ENCODE results near the gene C9orf50. TPM values are rescaled to one million over a fixed set of nuclear protein-coding genes. Genes with fewer than 3 reads are reported as not detected.
"Not testable (repeated sequence)": the region's sequence is repeated elsewhere in the genome, so short reads cannot be mapped to it uniquely, and the experiment has no call there.

C9orf50 gene
- total and polyA plus RNA-seq, 4 donors: 0.30 to 4.8 (median 0.62) TPM; not detected in 1

- intact Hi-C loops (cut with DNase I): no loop called here
- H3K27me3 ChIP-seq (ENCODE audit: control insufficient read depth in 1 of 2, insufficient read depth in 2 of 2, low read length in 1 of 2): no peaks in the 10 kb centered on the region
- no peak overlapping the region for H3K27ac ChIP-seq (ENCODE audit: low read depth in 1 of 2, low read length in 2 of 2)
- DNase-seq (no peak), ATAC-seq (ENCODE audit: low FRiP score) (no peak)
- no peaks in the 10 kb centered on the region for H3K4me1 ChIP-seq (ENCODE audit: control insufficient read depth in 1 of 2, insufficient read depth in 2 of 2, low read length in 2 of 2)
- H3K4me3 ChIP-seq (ENCODE audit: low read length in 2 of 2): no peak overlapping the region
- 74 to 75% methylated on average over 29 of the region's 29 CpGs for WGBS, 2 donors
- H3K36me3 ChIP-seq (ENCODE audit: control insufficient read depth in 1 of 2, insufficient read depth in 2 of 2, low read length in 1 of 2): peaks cover 0 to 18% of the 10 kb centered on the region in 2 donors
- no peaks in the 10 kb centered on the region for H3K9me3 ChIP-seq (ENCODE audit: control insufficient read depth, low read length)
Observed at GRCh38 chr9:129637673-129638439, 17.0 kb upstream of the C9orf50 start.

GRCh38 chr9:129637102-129637501 is 16.2 kb upstream of the C9orf50 start:
- Histone ChIP-seq H3K4me3 (ENCODE audit: low read length in 2 of 2) (no peak overlapping the region), H3K27me3 (ENCODE audit: control insufficient read depth in 1 of 2, insufficient read depth in 2 of 2, low read length in 1 of 2) (no peaks in the 10 kb centered on the region), H3K9me3 (ENCODE audit: control insufficient read depth, low read length) (no peaks in the 10 kb centered on the region), H3K4me1 (ENCODE audit: control insufficient read depth in 1 of 2, insufficient read depth in 2 of 2, low read length in 2 of 2) (no peaks in the 10 kb centered on the region), H3K36me3 (ENCODE audit: control insufficient read depth in 1 of 2, insufficient read depth in 2 of 2, low read length in 1 of 2) (peaks cover 0 to 18% of the 10 kb centered on the region in 2 donors), H3K27ac (ENCODE audit: low read depth in 1 of 2, low read length in 2 of 2) (no peak overlapping the region)
- intact Hi-C loops (cut with DNase I): no loop called here
- WGBS, 2 donors: 61% methylated on average over 9 of the region's 9 CpGs
- DNase-seq (no peak), ATAC-seq (ENCODE audit: low FRiP score) (no peak)

DNA sequence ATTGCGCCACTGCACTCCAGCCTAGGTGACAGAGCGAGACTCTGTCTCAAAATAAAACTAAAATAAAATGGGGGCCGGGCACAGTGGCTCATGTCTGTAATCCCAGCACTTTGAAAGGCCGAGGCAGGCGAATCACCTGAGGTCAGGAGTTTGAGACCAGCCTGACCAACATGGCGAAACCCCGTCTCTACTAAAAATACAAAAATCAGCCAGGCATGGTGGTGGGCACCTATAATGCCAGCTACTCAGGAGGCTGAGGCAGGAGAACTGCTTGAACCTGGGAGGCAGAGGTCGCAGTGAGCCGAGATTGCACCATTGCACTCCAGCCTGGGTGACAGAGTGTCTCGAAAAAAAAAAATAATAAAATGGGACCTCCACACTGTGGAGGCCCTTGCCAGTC is 15.4 kb upstream of the C9orf50 start:
- DNase-seq; H3K27ac ChIP-seq (ENCODE audit: low read depth in 1 of 2, low read length in 2 of 2); H3K4me3 ChIP-seq (ENCODE audit: low read length in 2 of 2); intact Hi-C loops (cut with DNase I); H3K4me1 ChIP-seq (ENCODE audit: control insufficient read depth in 1 of 2, insufficient read depth in 2 of 2, low read length in 2 of 2); H3K27me3 ChIP-seq (ENCODE audit: control insufficient read depth in 1 of 2, insufficient read depth in 2 of 2, low read length in 1 of 2); ATAC-seq (ENCODE audit: low FRiP score); H3K9me3 ChIP-seq (ENCODE audit: control insufficient read depth, low read length): not testable (repeated sequence)
- peaks cover 0 to 18% of the 10 kb centered on the region in 2 donors for H3K36me3 ChIP-seq (ENCODE audit: control insufficient read depth in 1 of 2, insufficient read depth in 2 of 2, low read length in 1 of 2)
- WGBS, 2 donors: 86 to 90% methylated on average over 10 of the region's 10 CpGs

DNA sequence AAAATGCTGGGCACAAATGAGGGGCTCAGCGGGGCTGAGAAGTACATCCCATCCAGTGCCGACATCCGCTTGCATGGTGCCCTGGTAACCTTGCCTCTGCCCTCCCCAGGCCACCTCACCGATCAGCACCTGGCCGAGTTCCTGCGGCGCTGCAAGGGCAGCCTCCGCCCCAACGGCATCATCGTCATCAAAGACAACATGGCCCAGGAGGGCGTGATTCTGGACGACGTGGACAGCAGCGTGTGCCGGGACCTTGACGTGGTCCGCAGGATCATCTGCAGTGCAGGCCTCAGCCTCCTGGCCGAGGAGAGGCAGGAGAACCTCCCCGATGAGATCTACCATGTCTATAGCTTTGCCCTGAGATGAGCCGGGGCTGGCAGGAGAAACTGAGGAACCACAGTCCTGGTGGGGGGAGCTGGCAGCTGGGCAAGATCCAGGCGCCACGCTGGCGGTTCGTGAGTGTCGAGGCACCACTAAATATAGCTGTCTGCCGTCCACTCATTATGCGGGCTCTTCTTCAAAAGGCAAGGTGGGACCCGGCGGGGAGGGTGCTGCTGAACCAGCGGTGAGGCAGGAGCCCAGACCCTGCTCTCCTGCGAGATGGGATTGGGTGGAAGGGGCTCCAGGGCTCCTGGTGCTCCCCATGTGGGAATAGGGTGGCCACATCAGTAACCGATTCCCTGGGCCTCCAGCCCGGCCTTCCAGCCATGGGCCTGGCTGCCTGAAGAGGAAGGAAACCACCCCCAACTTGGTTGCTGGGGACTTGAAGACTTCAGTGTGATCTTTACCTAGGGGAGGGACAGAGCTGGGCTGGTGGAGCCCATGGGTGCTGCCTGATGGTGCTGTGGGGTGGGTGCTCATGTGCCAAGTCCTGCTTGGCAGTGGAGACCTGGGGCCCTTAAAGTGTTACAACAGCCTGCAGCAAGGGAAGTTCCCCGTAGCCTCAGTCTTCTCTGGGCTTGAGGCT is 14.5 kb upstream of the C9orf50 start:
- DNase-seq: no peak
- Histone ChIP-seq H3K4me1 (ENCODE audit: control insufficient read depth in 1 of 2, insufficient read depth in 2 of 2, low read length in 2 of 2) (no peaks in the 10 kb centered on the region), H3K4me3 (ENCODE audit: low read length in 2 of 2) (no peak overlapping the region), H3K27me3 (ENCODE audit: control insufficient read depth in 1 of 2, insufficient read depth in 2 of 2, low read length in 1 of 2) (no peaks in the 10 kb centered on the region), H3K9me3 (ENCODE audit: control insufficient read depth, low read length) (no peaks in the 10 kb centered on the region), H3K27ac (ENCODE audit: low read depth in 1 of 2, low read length in 2 of 2) (no peak overlapping the region), H3K36me3 (ENCODE audit: control insufficient read depth in 1 of 2, insufficient read depth in 2 of 2, low read length in 1 of 2) (peaks cover 0 to 18% of the 10 kb centered on the region in 2 donors)
- WGBS, 2 donors: 86 to 89% methylated on average over 34 of the region's 34 CpGs
- intact Hi-C loops (cut with DNase I): no loop called here
- ATAC-seq (ENCODE audit: low FRiP score): no peak

DNA sequence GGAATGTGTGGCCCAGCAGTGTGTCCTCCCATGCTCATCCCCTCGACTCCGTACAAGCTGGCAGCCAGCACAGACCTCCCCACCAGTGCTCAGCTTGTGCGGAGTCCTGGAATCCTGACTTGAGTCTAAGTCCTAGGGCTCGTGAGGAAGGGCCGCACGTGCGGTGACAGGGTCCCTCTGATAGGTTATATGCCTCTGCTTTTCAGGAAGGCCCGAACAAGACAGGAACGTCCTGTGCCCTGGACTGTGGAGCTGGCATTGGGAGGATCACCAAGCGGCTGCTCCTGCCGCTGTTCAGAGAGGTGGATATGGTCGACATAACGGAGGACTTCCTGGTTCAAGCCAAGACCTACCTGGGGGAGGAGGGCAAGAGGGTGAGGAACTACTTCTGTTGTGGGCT is 12.9 kb upstream of the C9orf50 start:
- H3K9me3 ChIP-seq (ENCODE audit: control insufficient read depth, low read length): no peaks in the 10 kb centered on the region
- no peaks in the 10 kb centered on the region for H3K27me3 ChIP-seq (ENCODE audit: control insufficient read depth in 1 of 2, insufficient read depth in 2 of 2, low read length in 1 of 2)
- H3K4me3 ChIP-seq (ENCODE audit: low read length in 2 of 2): no peak overlapping the region
- H3K27ac ChIP-seq (ENCODE audit: low read depth in 1 of 2, low read length in 2 of 2): no peak overlapping the region
- 76 to 77% methylated on average over 13 of the region's 13 CpGs for WGBS, 2 donors
- intact Hi-C loops (cut with DNase I): no loop called here
- peaks cover 0 to 18% of the 10 kb centered on the region in 2 donors for H3K36me3 ChIP-seq (ENCODE audit: control insufficient read depth in 1 of 2, insufficient read depth in 2 of 2, low read length in 1 of 2)
- no peaks in the 10 kb centered on the region for H3K4me1 ChIP-seq (ENCODE audit: control insufficient read depth in 1 of 2, insufficient read depth in 2 of 2, low read length in 2 of 2)
- ATAC-seq (ENCODE audit: low FRiP score) (no peak), DNase-seq (no peak)

DNA sequence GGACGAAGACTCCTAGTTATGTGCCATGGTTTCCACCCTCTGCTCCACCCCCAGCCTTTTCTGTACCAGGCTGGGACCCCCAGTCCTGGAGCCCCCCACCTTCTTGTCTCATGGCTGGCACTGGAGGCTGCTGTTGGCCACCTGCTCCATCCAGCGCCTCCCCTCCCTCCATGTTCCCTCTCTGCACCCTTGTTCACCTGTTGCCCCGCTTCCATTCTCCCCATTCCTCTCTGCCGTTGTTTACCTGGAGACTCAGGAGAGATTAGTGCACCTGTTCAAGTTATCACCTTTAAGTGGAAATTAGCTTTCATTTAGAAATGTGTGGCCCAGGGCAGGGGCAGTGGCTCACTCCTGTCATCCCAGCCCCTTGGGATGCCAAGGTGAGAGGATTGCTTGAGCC is 12.3 kb upstream of the C9orf50 start:
- no peak for DNase-seq
- Histone ChIP-seq H3K4me1 (ENCODE audit: control insufficient read depth in 1 of 2, insufficient read depth in 2 of 2, low read length in 2 of 2) (no peaks in the 10 kb centered on the region), H3K27ac (ENCODE audit: low read depth in 1 of 2, low read length in 2 of 2) (no peak overlapping the region), H3K4me3 (ENCODE audit: low read length in 2 of 2) (no peak overlapping the region), H3K9me3 (ENCODE audit: control insufficient read depth, low read length) (no peaks in the 10 kb centered on the region), H3K36me3 (ENCODE audit: control insufficient read depth in 1 of 2, insufficient read depth in 2 of 2, low read length in 1 of 2) (peaks cover 0 to 17% of the 10 kb centered on the region in 2 donors), H3K27me3 (ENCODE audit: control insufficient read depth in 1 of 2, insufficient read depth in 2 of 2, low read length in 1 of 2) (no peaks in the 10 kb centered on the region)
- WGBS, 2 donors: 89 to 93% methylated on average over 4 of the region's 4 CpGs
- ATAC-seq (ENCODE audit: low FRiP score): no peak
- intact Hi-C loops (cut with DNase I): no loop called here

DNA sequence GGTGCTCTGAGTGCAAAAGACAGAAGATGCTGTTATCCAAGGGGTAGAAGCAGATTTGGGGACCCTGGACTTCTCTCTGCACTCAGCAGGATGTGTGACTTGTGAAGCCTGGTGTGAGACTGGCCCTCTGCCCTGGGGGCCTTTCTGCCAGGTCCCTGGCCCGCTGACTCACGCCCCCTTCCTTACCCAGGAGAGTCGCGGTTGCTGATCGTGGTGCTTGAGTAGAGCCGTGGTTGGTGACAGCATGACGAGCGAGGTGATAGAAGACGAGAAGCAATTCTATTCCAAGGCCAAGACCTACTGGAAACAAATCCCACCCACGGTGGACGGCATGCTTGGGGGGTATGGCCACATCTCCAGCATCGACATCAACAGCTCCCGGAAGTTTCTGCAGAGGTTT is 11.6 kb upstream of the C9orf50 start:
- Histone ChIP-seq H3K4me1 (ENCODE audit: control insufficient read depth in 1 of 2, insufficient read depth in 2 of 2, low read length in 2 of 2) (no peaks in the 10 kb centered on the region), H3K27ac (ENCODE audit: low read depth in 1 of 2, low read length in 2 of 2) (no peak overlapping the region), H3K9me3 (ENCODE audit: control insufficient read depth, low read length) (no peaks in the 10 kb centered on the region), H3K4me3 (ENCODE audit: low read length in 2 of 2) (no peak overlapping the region), H3K27me3 (ENCODE audit: control insufficient read depth in 1 of 2, insufficient read depth in 2 of 2, low read length in 1 of 2) (no peaks in the 10 kb centered on the region), H3K36me3 (ENCODE audit: control insufficient read depth in 1 of 2, insufficient read depth in 2 of 2, low read length in 1 of 2) (peaks cover 0 to 11% of the 10 kb centered on the region in 2 donors)
- ATAC-seq (ENCODE audit: low FRiP score) (no peak), DNase-seq (no peak)
- 40 to 41% methylated on average over 13 of the region's 13 CpGs for WGBS, 2 donors
- intact Hi-C loops (cut with DNase I): no loop called here

DNA sequence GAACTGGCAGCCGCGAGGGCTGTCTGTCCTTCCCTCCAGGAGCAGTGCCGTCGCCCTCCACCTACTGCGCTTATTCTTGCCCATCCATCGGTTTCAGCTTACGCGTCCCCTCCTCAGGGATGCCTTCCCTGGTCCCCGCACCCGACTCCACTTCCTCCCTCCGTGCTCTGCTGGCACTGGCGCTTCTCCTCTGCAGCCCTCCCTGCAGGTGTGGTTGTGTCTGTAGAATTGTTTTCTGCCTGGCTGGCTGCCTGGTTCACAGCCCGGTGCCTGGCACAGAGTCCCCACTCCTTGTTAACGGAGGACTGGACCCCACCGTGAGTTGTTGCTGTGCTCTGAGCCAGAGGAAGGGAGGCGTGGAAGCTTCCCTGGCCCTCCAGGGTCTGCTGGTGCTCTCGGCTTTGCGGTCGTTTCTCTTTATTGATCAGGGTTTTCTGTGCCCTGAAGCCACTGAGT is 10.8 kb upstream of the C9orf50 start:
- ATAC-seq (ENCODE audit: low FRiP score) (no peak), DNase-seq (no peak)
- Histone ChIP-seq H3K27ac (ENCODE audit: low read depth in 1 of 2, low read length in 2 of 2) (no peak overlapping the region), H3K9me3 (ENCODE audit: control insufficient read depth, low read length) (no peaks in the 10 kb centered on the region), H3K4me3 (ENCODE audit: low read length in 2 of 2) (no peak overlapping the region), H3K27me3 (ENCODE audit: control insufficient read depth in 1 of 2, insufficient read depth in 2 of 2, low read length in 1 of 2) (no peaks in the 10 kb centered on the region), H3K4me1 (ENCODE audit: control insufficient read depth in 1 of 2, insufficient read depth in 2 of 2, low read length in 2 of 2) (no peaks in the 10 kb centered on the region), H3K36me3 (ENCODE audit: control insufficient read depth in 1 of 2, insufficient read depth in 2 of 2, low read length in 1 of 2) (peaks cover 0 to 11% of the 10 kb centered on the region in 2 donors)
- intact Hi-C loops (cut with DNase I): no loop called here
- WGBS, 2 donors: 68 to 71% methylated on average over 19 of the region's 19 CpGs
